Effector memory CD8-positive, alpha-beta T cell (primary cell): ENCODE data around the gene RGMB.

Experiments used
- ATAC-seq: fragments of 150-1000 bp; cut with Tn5 transposase; replicated peaks from 2 replicates; pipeline ENCODE4 v1.10.0; 2021; ENCODE audit warnings: mild to moderate bottlenecking, moderate library complexity
- DNase-seq, 3 experiments: peaks; one replicate each; pipeline ENCODE4 v3.0.0; 2021
- H3K27ac Mint-ChIP-seq, 2 donors: one replicate each; pipeline ENCODE4 v1.8.0; 2022; ENCODE audit warnings: mild to moderate bottlenecking in 2 of 2, mixed read lengths in 2 of 2, moderate library complexity in 2 of 2
- H3K27me3 Mint-ChIP-seq, 2 donors: one replicate each; pipeline ENCODE4 v1.8.0; 2022; ENCODE audit warnings: mixed read lengths in 2 of 2
- H3K36me3 Mint-ChIP-seq: one replicate; pipeline ENCODE4 v1.8.0; 2022; ENCODE audit warnings: mild to moderate bottlenecking, moderate library complexity, mixed read lengths; ENCODE audit not compliant: insufficient read depth
- H3K4me1 Mint-ChIP-seq, 2 donors: one replicate each; pipeline ENCODE4 v1.8.0; 2022; ENCODE audit warnings: low read depth in 2 of 2, mixed read lengths in 2 of 2
- H3K4me3 Mint-ChIP-seq, 2 donors: one replicate each; pipeline ENCODE4 v1.8.0; 2022; ENCODE audit warnings: mild to moderate bottlenecking in 2 of 2, mixed read lengths in 2 of 2, moderate library complexity in 2 of 2
- H3K9me3 Mint-ChIP-seq, 2 donors: one replicate each; pipeline ENCODE4 v1.8.0; 2022; ENCODE audit warnings: mixed read lengths in 2 of 2

RGMB gene

DNA sequence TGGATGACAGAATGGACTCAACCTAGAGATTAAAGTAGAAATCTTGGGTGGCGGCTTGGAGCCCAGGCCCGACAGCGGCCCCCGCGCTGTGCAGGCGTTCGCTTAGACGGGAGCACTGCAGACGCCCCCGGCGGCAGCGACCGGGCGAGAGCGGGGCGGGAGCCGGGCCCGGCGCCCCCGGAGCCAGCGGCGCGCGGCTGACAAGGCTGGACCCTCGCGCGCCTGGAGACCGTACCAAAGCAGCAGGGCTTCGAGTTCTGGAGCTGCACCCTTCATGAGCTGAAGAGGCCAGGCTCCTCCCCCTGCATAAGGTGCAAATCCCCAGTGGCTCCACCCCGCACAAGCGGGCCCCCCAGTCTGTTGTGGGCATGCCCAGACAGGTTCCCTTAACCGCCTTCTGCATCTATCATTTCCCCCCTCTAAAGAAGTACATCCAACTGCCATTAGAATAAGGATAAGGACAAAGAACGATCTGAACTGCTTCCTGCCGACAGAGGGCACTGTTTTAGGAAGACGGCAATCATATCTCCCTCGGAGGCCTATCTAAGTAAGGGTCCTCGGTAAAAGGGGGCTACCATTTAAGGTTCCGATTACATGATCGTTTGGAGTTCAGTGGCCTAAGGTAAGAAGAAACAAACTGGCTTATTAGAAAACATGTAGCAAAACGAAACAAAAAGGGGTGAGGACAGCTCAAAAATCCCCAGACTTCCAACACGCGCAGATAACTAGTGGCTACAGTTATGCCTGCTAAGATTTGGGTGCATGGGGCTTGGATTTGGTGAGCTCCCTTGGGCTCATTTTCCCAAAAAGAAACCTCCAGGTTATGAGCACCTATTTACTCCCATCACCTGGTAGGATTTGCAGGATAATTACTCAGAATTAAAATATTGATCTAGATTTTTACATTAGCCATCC lies 66.3 kb downstream of the RGMB start:
- ATAC-seq (peak; percentile 8), DNase-seq (no peak)
- H3K27ac Mint-ChIP-seq: no peak overlapping the region

GRCh38 chr5:98840946-98841345 lies 67.5 kb downstream of the RGMB start:
- Mint-ChIP-seq H3K36me3 (peaks cover 3% of the 10 kb centered on the region), H3K9me3 (no peaks in the 10 kb centered on the region), H3K4me1 (peaks cover 3% of the 10 kb centered on the region in 2 donors), H3K27me3 (no peaks in the 10 kb centered on the region), H3K4me3 (no peak overlapping the region), H3K27ac (no peak overlapping the region)
- DNase-seq (no peak), ATAC-seq (no peak)

More for the DNA sequence above, 66.3 kb downstream of the RGMB start:
- peak overlapping the region; percentile 20 to 21 for H3K4me3 Mint-ChIP-seq
- peaks cover 3% of the 10 kb centered on the region in 2 donors for H3K4me1 Mint-ChIP-seq
- H3K36me3 Mint-ChIP-seq: peaks cover 3% of the 10 kb centered on the region
- H3K27me3 Mint-ChIP-seq: no peaks in the 10 kb centered on the region
- H3K9me3 Mint-ChIP-seq: no peaks in the 10 kb centered on the region

- H3K36me3 Mint-ChIP-seq: peaks cover 3% of the 10 kb centered on the region
- no peaks in the 10 kb centered on the region for H3K27me3 Mint-ChIP-seq
- no peaks in the 10 kb centered on the region for H3K9me3 Mint-ChIP-seq
- ATAC-seq (no peak), DNase-seq (no peak)
- no peak overlapping the region for H3K27ac Mint-ChIP-seq
- H3K4me3 Mint-ChIP-seq: no peak overlapping the region
- peaks cover 3% of the 10 kb centered on the region in 2 donors for H3K4me1 Mint-ChIP-seq
Observed at GRCh38 chr5:98843481-98843880, 70.0 kb downstream of the RGMB start.

GRCh38 chr5:98844865-98845264 lies 71.4 kb downstream of the RGMB start:
- no peaks in the 10 kb centered on the region for H3K27me3 Mint-ChIP-seq
- no peak overlapping the region for H3K4me3 Mint-ChIP-seq
- DNase-seq: no peak
- no peaks in the 10 kb centered on the region for H3K36me3 Mint-ChIP-seq
- no peak overlapping the region for H3K27ac Mint-ChIP-seq
- no peaks in the 10 kb centered on the region for H3K9me3 Mint-ChIP-seq
- H3K4me1 Mint-ChIP-seq: peaks cover under 1 to 1% of the 10 kb centered on the region in 2 donors
- no peak for ATAC-seq

DNA sequence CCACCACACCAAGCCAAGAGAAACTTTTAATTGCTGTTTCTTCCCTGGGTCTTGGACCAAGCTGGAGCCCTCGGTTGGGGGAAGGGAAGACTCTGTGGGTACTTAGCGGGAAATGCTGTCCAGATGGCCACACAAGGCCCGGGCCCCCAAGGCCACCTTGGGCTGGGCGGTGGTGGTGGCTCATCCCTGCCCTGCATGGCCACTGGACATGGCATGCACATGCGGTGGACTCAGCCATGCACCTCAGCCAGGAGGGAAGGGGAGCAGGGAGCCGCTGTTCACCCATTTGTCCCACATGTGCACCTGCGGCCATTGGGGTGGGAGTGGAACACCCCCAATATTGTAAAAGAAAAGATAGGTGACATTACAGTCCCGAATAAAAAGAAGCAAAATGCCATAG lies 72.4 kb downstream of the RGMB start:
- no peak overlapping the region for H3K27ac Mint-ChIP-seq
- no peaks in the 10 kb centered on the region for H3K9me3 Mint-ChIP-seq

More for the DNA sequence above, 72.4 kb downstream of the RGMB start:
- no peak overlapping the region for H3K4me3 Mint-ChIP-seq
- no peaks in the 10 kb centered on the region for H3K36me3 Mint-ChIP-seq
- DNase-seq: no peak
- ATAC-seq: no peak
- H3K27me3 Mint-ChIP-seq: no peaks in the 10 kb centered on the region
- H3K4me1 Mint-ChIP-seq: no peaks in the 10 kb centered on the region
